ENCODE measurements around the gene SP3. TPM values are rescaled to one million over a fixed set of nuclear protein-coding genes. Genes with fewer than 3 reads are reported as not detected.

Gene SP3
- total RNA-seq, 1 experiment from 2014 or later, result 80.2 TPM

- in situ Hi-C loops (cut with HindIII; ENCODE audit: low pct_unique_long_range_greater_than_20kb, low sequenced_read_pairs), result no loop called here
- no peak for DNase-seq (ENCODE audit: low read depth, low spot score)
- CTCF ChIA-PET, result no interaction called here
Observed at GRCh38 chr2:173922068-173922467, 43.1 kb downstream of the SP3 start.

GRCh38 chr2:173914055-173914927 lies 50.9 kb downstream of the SP3 start:
- ATAC-seq (no peak), DNase-seq (ENCODE audit: low read depth, low spot score) (no peak)
- H3K27me3 ChIP-seq (ENCODE audit: control insufficient read depth, insufficient read depth, low read length), result no peaks in the 10 kb centered on the region
- no peak overlapping the region for H3K27ac ChIP-seq (ENCODE audit: low read length)
- H3K9me3 ChIP-seq (ENCODE audit: control insufficient read depth, insufficient read depth, low read depth, low read length), result no peaks in the 10 kb centered on the region
- BruUV-seq (replicated peaks), result no TSS peak
- ChIA-PET CTCF (no interaction called here), POLR2A (no interaction called here)
- H3K36me3 ChIP-seq (ENCODE audit: control insufficient read depth, insufficient read depth, low read length), result peaks cover 58% of the 10 kb centered on the region
- H3K4me3 ChIP-seq (ENCODE audit: low read depth in 2 of 2, low read length in 2 of 2), result no peak overlapping the region
- no peaks in the 10 kb centered on the region for H3K4me1 ChIP-seq (ENCODE audit: control insufficient read depth, insufficient read depth, low read length)
- intact Hi-C loops (cut with micrococcal nuclease; ENCODE audit: unreplicated experiment), result no loop called here
- no peak for TF ChIP-seq POLR2AphosphoS5 (IDR thresholded peaks at IDR 0.05; ENCODE audit: low read depth, low read length)
- no peak for TF ChIP-seq CTCF (IDR thresholded peaks at IDR 0.05)
- TF ChIP-seq REST (IDR thresholded peaks at IDR 0.05; ENCODE audit: insufficient read depth in 1 of 2, low read depth in 2 of 2, low read length in 1 of 2), result no peak
- no peak for TF ChIP-seq SIN3A (IDR thresholded peaks at IDR 0.05; ENCODE audit: borderline replicate concordance, insufficient read depth, low read depth, low read length)
- TF ChIP-seq TCF7L2 (IDR thresholded peaks at IDR 0.05; ENCODE audit: low read depth, low read length), result no peak
- in situ Hi-C loops (cut with HindIII; ENCODE audit: low pct_unique_long_range_greater_than_20kb, low sequenced_read_pairs), result no loop called here

More at GRCh38 chr2:173922068-173922467, 43.1 kb downstream of the SP3 start:
- intact Hi-C loops (cut with micrococcal nuclease; ENCODE audit: unreplicated experiment), result no loop called here
- POLR2A ChIA-PET, result no interaction called here
- TF ChIP-seq CTCF (IDR thresholded peaks at IDR 0.05) (no peak), REST (IDR thresholded peaks at IDR 0.05; ENCODE audit: insufficient read depth in 1 of 2, low read depth in 2 of 2, low read length in 1 of 2) (no peak)
- no peaks in the 10 kb centered on the region for H3K9me3 ChIP-seq (ENCODE audit: control insufficient read depth, insufficient read depth, low read depth, low read length)
- H3K36me3 ChIP-seq (ENCODE audit: control insufficient read depth, insufficient read depth, low read length), result peaks cover 9% of the 10 kb centered on the region
- no peak overlapping the region for H3K4me3 ChIP-seq (ENCODE audit: low read depth in 2 of 2, low read length in 2 of 2)
- no peaks in the 10 kb centered on the region for H3K27me3 ChIP-seq (ENCODE audit: control insufficient read depth, insufficient read depth, low read length)
- ATAC-seq, result no peak
- H3K27ac ChIP-seq (ENCODE audit: low read length), result no peak overlapping the region
- H3K4me1 ChIP-seq (ENCODE audit: control insufficient read depth, insufficient read depth, low read length), result peaks cover 9% of the 10 kb centered on the region; the same call in 1 of the 2 replicates
- BruUV-seq (replicated peaks), result no TSS peak

Data from Panc1 (cell line).